Karpas-422 (cell line): Measurements from ENCODE around the gene ERP29. TPM values are rescaled to one million over a fixed set of nuclear protein-coding genes. Genes with fewer than 3 reads are reported as not detected.
"Not testable (repeated sequence)": the region's sequence is repeated elsewhere in the genome, so short reads cannot be mapped to it uniquely, and the experiment has no call there.

Source experiments
- DNase-seq: peaks from one replicate; pipeline ENCODE4 v3.0.0-alpha.2; 2015
- H2AFZ ChIP-seq: fragments of 200-600 bp; sonication (generic); 2 replicates; pipeline ENCODE4 v1.6.1; 2014; ENCODE audit warnings: antibody characterized with exemption, low read length, mixed read lengths
- H3K27ac ChIP-seq: fragments of 200-600 bp; sonication (generic); 2 replicates; pipeline ENCODE4 v1.5.1; 2014; ENCODE audit warnings: mild to moderate bottlenecking, low read length, moderate library complexity
- H3K27me3 ChIP-seq: fragments of 200-600 bp; sonication (generic); 2 replicates; pipeline ENCODE4 v1.6.1; 2014; ENCODE audit warnings: low read length, mixed read lengths
- H3K36me3 ChIP-seq: fragments of 200-600 bp; sonication (generic); 2 replicates; pipeline ENCODE4 v1.6.1; 2014; ENCODE audit warnings: low read length, mixed read lengths; ENCODE audit not compliant: insufficient read depth
- H3K4me1 ChIP-seq: fragments of 200-600 bp; sonication (generic); 2 replicates; pipeline ENCODE4 v1.6.1; 2014; ENCODE audit warnings: mild to moderate bottlenecking, low read length, mixed read lengths
- H3K4me2 ChIP-seq: fragments of 200-600 bp; sonication (generic); 2 replicates; pipeline ENCODE4 v1.6.1; 2014; ENCODE audit warnings: low read length, low read depth, mild to moderate bottlenecking; ENCODE audit not compliant: poor library complexity, severe bottlenecking
- H3K4me3 ChIP-seq: fragments of 200-600 bp; sonication (generic); 2 replicates; pipeline ENCODE4 v1.5.1; 2014; ENCODE audit warnings: mild to moderate bottlenecking, antibody characterized with exemption, low read length, mixed read lengths
- H3K79me2 ChIP-seq: fragments of 200-600 bp; sonication (generic); 2 replicates; pipeline ENCODE4 v1.6.1; 2014; ENCODE audit warnings: mild to moderate bottlenecking, low read length, mixed read lengths
- H3K9ac ChIP-seq: fragments of 200-600 bp; sonication (generic); 2 replicates; pipeline ENCODE4 v1.6.0; 2014; ENCODE audit warnings: low read length
- H3K9me2 ChIP-seq: fragments of 200-600 bp; sonication (generic), shearing (Covaris generic); replicated peaks from 2 replicates; pipeline ENCODE4 v1.6.0; 2014; ENCODE audit warnings: mild to moderate bottlenecking, low read length, moderate library complexity; ENCODE audit not compliant: insufficient read depth
- H3K9me3 ChIP-seq: fragments of 300-700, 200-600 bp; sonication (generic); 2 replicates; pipeline ENCODE4 v1.6.1; 2014; ENCODE audit warnings: low read length, mixed read lengths
- H4K20me1 ChIP-seq: fragments of 200-600 bp; sonication (generic); 2 replicates; pipeline ENCODE4 v1.6.1; 2014; ENCODE audit warnings: mild to moderate bottlenecking, antibody characterized with exemption, low read length, low read depth; ENCODE audit not compliant: insufficient read depth
- total RNA-seq: library from RNA; depleted of rRNA; stranded (reverse); fragments of >200 nt; shearing (Covaris generic); gene quantifications from 2 replicates; pipeline ENCODE4 v1.2.3, GENCODE V29; 2014; ENCODE audit warnings: low replicate concordance

The ERP29 gene
- total RNA-seq, 1 experiment from 2014 or later = 63.2 TPM

DNA sequence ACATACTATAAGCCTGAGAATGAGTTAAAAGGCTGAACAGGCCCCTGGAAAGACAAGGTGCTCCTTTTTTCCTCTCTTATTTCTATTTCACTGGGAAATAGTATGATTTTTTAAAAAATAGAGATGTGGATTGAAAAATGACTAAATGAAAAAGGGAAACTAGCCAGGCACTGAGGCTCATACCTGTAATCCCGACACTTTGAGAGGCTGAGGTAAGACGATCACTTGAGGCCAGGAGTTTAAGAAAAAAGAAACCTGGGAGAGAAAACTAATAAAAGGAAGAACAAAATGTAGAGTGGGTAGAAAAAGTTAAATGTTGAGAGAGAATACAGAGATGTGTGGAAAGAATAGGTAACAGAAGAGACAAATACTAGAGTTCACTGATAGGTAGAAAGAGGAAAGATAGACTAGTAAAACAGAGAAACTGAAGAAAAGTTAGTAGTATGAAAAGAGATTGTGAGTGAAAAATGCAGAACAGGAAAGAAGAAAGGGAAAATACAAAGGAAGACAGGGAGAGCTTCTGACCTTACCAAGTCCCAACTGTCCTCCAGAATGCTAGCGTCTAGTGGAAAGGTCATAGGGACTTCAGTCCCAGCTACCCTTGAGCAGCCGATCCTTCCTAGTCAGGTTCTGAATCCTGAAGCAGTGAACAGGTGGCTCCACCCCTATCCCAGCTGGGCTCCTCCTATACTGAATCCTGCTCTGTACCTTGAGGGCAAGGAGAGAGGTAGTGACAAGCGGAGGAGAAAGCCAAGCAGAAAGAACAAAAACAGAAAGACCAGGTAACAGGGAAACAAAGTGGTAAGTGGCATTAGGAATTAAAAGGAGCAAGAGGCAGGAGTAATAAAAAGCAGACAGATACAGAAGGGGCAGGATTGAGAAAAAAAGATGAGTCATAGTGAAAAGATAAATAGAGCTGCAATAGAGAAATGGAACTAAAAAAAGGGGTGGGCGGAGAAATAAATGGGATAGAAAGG is 7.5 kb upstream of the ERP29 start:
- no peaks in the 10 kb centered on the region for H3K27me3 ChIP-seq
- H3K36me3 ChIP-seq = peaks cover 3% of the 10 kb centered on the region; the same call in 1 of the 2 replicates
- H3K27ac ChIP-seq = peak overlapping the region; percentile 77
- peaks cover 6% of the 10 kb centered on the region for H3K79me2 ChIP-seq
- H3K4me3 ChIP-seq = peak overlapping the region; percentile 13; the same call in 1 of the 2 replicates
- H3K4me1 ChIP-seq = peaks cover 71% of the 10 kb centered on the region
- peak overlapping the region; percentile 36 for H3K9ac ChIP-seq
- no peaks in the 10 kb centered on the region for H3K9me3 ChIP-seq
- no peaks in the 10 kb centered on the region for H3K9me2 ChIP-seq
- peak overlapping the region; percentile 3; the same call in 1 of the 2 replicates for H2AFZ ChIP-seq
- no peak for DNase-seq
- H3K4me2 ChIP-seq = peak overlapping the region; percentile 36
- H4K20me1 ChIP-seq = no peaks in the 10 kb centered on the region

DNA sequence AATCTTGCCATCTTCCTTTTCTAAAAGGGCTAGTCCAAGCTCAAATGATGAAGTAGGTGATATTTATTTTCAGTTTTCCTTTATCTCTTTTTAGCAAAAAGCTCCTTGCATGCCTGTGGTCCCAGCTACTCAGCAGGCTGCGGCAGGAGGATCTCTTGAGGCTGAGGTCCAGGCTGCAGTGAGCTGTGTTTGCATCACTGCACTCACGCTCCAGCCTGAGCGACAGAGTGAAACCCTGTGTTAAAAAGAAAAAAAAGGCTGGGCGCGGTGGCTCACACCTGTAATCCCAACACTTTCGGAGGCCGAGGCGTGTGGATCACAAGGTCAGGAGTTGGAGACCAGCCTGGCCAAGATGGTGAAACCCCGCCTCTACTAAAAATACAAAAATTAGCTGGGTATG is 5.3 kb upstream of the ERP29 start:
- no peaks in the 10 kb centered on the region for H4K20me1 ChIP-seq
- peaks cover 26% of the 10 kb centered on the region for H3K79me2 ChIP-seq
- H3K27ac ChIP-seq = peak overlapping the region; percentile 66
- H3K36me3 ChIP-seq = peaks cover 3% of the 10 kb centered on the region; the same call in 1 of the 2 replicates
- H3K4me1 ChIP-seq = peaks cover 68% of the 10 kb centered on the region
- H3K9me2 ChIP-seq = no peaks in the 10 kb centered on the region
- no peak overlapping the region for H3K4me3 ChIP-seq
- no peak for DNase-seq
- H3K27me3 ChIP-seq = no peaks in the 10 kb centered on the region
- no peak overlapping the region for H3K9ac ChIP-seq
- H3K9me3 ChIP-seq = no peaks in the 10 kb centered on the region
- H2AFZ ChIP-seq = no peak overlapping the region
- H3K4me2 ChIP-seq = no peak overlapping the region

DNA sequence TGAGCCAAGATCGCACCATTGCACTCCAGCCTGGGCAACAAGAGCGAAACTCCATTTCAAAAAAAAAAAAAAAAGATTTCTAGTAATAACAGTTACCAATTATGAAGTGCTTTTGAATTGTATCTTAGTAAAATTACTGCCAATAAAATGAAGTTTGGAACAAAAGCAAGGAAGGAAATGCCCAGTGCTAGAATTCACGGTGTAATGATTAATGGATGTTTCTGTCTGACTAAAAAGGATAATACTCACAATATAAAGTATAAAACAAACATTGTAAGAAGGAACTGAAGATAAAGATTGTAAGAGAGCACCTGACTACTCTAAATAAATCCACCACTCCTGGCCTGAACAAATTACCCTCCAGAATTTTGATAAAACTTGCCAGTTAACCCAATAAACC is 4.3 kb upstream of the ERP29 start:
- H3K4me2 ChIP-seq = no peak overlapping the region
- no peak overlapping the region for H2AFZ ChIP-seq
- no peaks in the 10 kb centered on the region for H3K9me3 ChIP-seq
- H4K20me1 ChIP-seq = no peaks in the 10 kb centered on the region
- H3K27me3 ChIP-seq = no peaks in the 10 kb centered on the region
- H3K9ac ChIP-seq = no peak overlapping the region
- H3K27ac ChIP-seq = peak overlapping the region; percentile 94
- peaks cover 67% of the 10 kb centered on the region for H3K4me1 ChIP-seq
- H3K79me2 ChIP-seq = peaks cover 32% of the 10 kb centered on the region
- no peak for DNase-seq
- H3K4me3 ChIP-seq = no peak overlapping the region
- no peaks in the 10 kb centered on the region for H3K36me3 ChIP-seq
- no peaks in the 10 kb centered on the region for H3K9me2 ChIP-seq

DNA sequence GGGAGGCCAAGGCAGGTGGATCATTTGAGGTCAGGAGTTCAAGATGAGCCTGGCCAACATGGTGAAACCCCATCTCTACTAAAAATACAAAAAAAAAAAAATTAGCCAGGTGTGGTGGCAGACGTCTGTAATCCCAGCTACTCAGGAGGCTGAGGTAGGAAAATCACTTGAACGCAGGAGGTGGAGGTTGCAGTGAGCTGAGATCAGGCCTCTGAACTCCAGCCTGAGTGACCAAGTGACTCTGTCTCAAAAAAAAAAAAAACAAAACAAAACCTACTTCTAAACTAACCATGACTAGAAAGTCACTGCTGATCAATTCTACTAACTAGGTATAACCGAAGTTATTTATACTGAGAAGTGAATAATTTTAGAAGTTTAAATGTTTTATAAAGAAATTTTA is 3.6 kb upstream of the ERP29 start:
- not testable (repeated sequence) for H3K27me3 ChIP-seq, H3K9me3 ChIP-seq, H3K9me2 ChIP-seq, H3K36me3 ChIP-seq, DNase-seq, H2AFZ ChIP-seq, H4K20me1 ChIP-seq, H3K4me3 ChIP-seq
- Histone ChIP-seq H3K4me2 (peak overlapping the region; percentile 95), H3K27ac (peak overlapping the region; percentile 94), H3K79me2 (peaks cover 38% of the 10 kb centered on the region), H3K4me1 (peaks cover 74% of the 10 kb centered on the region), H3K9ac (0 out of 2 replicates have a peak overlapping the region, but pooled peaks have one; percentile 40)

DNA sequence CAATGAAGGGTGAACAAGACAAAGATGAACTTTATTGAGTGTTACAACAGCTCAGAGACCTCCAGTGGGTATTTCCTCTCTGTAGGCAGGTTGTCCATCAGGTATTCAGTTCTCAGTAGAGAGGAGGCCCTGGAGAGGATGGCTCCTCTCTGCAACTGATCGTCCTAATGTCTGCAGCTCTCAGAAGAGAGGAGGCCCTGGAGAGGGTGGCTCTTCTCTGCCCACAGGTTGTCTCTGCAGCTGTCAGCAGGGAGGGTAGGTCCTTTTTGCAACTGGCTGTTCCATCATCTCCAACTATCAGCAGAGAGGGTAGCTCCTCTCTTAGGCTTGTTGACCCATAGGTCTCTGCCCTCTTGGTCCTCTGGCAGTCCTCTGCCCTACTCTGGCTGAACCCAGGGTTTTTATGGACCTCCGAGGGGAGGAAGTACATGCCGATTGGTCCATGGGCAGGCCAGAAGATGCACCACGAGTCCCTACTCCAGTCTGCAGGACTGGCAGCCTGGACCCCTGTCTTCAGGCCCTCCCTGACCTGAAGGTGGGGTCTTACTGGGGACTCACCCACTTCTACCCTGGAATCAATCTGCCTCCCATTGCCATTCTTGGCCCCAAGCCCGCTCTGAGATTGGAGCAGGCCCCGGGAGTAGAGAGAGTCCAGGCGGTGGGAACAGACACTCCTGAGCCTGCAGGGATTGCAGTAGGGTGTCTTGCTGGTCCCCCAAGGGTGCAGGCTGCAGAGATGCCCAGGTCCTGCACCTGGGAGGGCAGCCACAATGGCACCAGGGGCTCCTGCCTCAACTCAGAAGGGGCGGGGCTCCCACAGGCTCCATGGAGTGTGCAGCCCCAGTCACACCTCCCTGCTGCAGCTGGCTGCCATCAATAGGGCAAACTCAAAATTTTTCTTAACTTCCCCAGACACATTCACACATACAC is 2.5 kb upstream of the ERP29 start:
- H2AFZ ChIP-seq = no peak overlapping the region
- H3K27ac ChIP-seq = peak overlapping the region; percentile 94
- peak overlapping the region; percentile 98 for H3K9ac ChIP-seq
- peak overlapping the region; percentile 11; the same call in 1 of the 2 replicates for H3K4me3 ChIP-seq
- peaks cover 45% of the 10 kb centered on the region for H3K79me2 ChIP-seq
- H3K4me2 ChIP-seq = peak overlapping the region; percentile 95
- peaks cover 5% of the 10 kb centered on the region for H3K36me3 ChIP-seq
- DNase-seq = no peak
- H3K9me2 ChIP-seq = no peaks in the 10 kb centered on the region
- H4K20me1 ChIP-seq = peaks cover 8% of the 10 kb centered on the region
- peaks cover 72% of the 10 kb centered on the region for H3K4me1 ChIP-seq
- H3K27me3 ChIP-seq = no peaks in the 10 kb centered on the region
- no peaks in the 10 kb centered on the region for H3K9me3 ChIP-seq

DNA sequence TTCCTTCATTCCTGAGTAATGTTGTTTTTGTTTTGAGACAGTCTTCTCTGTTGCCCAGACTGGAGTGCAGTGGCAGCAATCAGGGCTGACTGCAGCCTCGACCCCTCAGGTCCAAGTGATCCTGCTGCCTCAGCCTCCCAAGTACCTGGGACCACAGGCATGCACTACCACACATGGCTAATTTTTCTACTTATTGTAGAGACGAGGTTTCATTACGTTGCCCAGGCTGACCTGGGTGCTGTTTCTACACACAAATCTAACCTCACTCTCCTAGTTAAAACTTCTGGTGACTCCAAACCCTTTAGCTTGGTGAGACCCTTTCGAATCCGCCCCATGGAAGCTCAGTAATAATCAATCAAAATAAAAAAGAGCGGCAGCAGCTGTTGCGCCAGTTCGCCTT is 1.5 kb upstream of the ERP29 start:
- peak overlapping the region; percentile 87 for H3K4me3 ChIP-seq
- no peak overlapping the region for H2AFZ ChIP-seq
- H3K4me1 ChIP-seq = peaks cover 62% of the 10 kb centered on the region
- H4K20me1 ChIP-seq = peaks cover 17% of the 10 kb centered on the region
- H3K27ac ChIP-seq = peak overlapping the region; percentile 94
- H3K9me2 ChIP-seq = no peaks in the 10 kb centered on the region
- no peaks in the 10 kb centered on the region for H3K9me3 ChIP-seq
- H3K79me2 ChIP-seq = peaks cover 55% of the 10 kb centered on the region
- peak overlapping the region; percentile 95 for H3K4me2 ChIP-seq
- H3K36me3 ChIP-seq = peaks cover 14% of the 10 kb centered on the region
- DNase-seq = no peak
- peak overlapping the region; percentile 98 for H3K9ac ChIP-seq
- H3K27me3 ChIP-seq = no peaks in the 10 kb centered on the region

DNA sequence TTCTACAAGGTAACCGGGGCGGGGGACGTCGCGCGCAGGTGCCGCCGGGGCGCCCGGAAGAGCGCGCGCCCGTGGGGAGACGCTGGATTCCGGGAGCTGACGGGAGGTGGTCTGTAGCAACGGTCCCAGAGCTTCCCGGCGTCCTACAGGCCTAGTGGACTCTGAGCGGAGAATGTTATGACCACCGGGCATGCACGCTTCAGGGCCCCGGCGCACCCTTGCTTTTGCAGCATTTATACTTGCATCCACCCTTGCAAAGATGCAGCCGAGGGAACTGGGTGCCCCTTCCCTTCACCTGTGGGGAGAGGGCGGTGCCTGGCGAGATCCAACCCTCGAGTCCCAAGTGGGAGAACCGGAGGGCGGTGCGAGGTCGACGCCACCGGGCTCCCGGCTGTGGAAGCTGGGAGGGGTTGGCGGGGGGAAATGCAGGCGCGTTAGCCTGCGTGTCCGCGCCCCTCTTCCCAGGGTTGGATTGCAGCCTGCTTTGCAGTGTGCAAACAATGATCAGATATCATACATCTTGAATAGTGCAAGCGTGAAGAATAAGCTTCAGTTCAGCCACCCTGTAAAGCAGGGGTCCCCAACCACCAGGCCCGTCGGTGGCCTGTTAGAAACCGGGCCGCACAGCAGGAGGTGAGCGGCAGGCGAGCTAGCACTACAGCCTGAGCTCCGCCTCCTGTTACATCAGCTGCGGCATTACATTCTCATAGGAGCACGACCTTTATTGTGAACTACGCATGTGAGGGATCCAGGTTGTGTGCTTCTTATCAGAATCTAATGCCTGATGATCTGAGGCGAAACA is 576 bp downstream of the ERP29 start:
- H3K36me3 ChIP-seq = peaks cover 30% of the 10 kb centered on the region
- 0 out of 2 replicates have a peak overlapping the region, but pooled peaks have one; percentile 46 for H2AFZ ChIP-seq
- DNase-seq = peak; percentile 88
- H3K4me3 ChIP-seq = peak overlapping the region; percentile 89
- peaks cover 59% of the 10 kb centered on the region for H3K4me1 ChIP-seq
- H3K9me2 ChIP-seq = no peaks in the 10 kb centered on the region
- H3K79me2 ChIP-seq = peaks cover 75% of the 10 kb centered on the region
- no peaks in the 10 kb centered on the region for H3K27me3 ChIP-seq
- H3K9ac ChIP-seq = peak overlapping the region; percentile 86
- H4K20me1 ChIP-seq = peaks cover 34% of the 10 kb centered on the region
- H3K4me2 ChIP-seq = peak overlapping the region; percentile 91
- peak overlapping the region; percentile 97 for H3K27ac ChIP-seq
- no peaks in the 10 kb centered on the region for H3K9me3 ChIP-seq
